Endothelial cell of umbilical vein (primary cell): ENCODE measurements around the gene MGAT5.

ENCODE experiments used
- MYC ChIP-seq: IDR thresholded peaks from one replicate; pipeline ENCODE4 v1.6.1; 2011; ENCODE audit warnings: mild to moderate bottlenecking, low read depth, low read length
- POLR2A ChIP-seq: IDR thresholded peaks from 2 replicates; pipeline ENCODE4 v1.6.1; 2012; ENCODE audit warnings: low read depth, mild to moderate bottlenecking, control low read depth, low read length

DNA sequence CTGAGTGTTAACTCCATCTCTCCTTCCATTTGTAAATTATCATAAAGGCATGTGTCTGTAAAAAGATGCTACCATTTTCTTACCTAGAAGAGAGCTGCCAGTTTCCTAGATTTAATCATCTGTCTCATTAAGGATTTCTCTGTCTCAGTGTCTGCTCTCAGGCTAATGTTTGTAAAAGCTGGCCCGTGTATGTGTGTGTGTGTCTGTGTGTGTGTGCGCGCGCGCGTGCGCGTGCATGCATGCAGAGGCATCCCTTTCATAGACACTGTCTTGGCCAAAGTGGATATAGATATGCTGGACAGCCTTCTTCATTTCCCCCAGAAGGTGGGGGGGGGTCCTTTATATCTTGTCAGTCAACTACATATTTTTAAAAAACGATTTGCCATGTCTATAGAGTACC, 18.9 kb downstream of the MGAT5 start:
- TF ChIP-seq POLR2A, result no peak
- no peak for TF ChIP-seq MYC
